Measurements from ENCODE around the gene LAD1.

- TF ChIP-seq POLR2A (IDR thresholded peaks at IDR 0.05; ENCODE audit: low read depth, low read length) (no peak), POLR2AphosphoS5 (IDR thresholded peaks at IDR 0.05; ENCODE audit: low read depth, low read length) (no peak)
Measured at GRCh38 chr1:201406831-201407406, 7.8 kb upstream of the LAD1 start.
